ENCODE measurements around the gene PYGB. TPM values are rescaled to one million over a fixed set of nuclear protein-coding genes. Genes with fewer than 3 reads are reported as not detected.
A peak's percentile ranks its signal among the peaks of the same experiment; 100 is the strongest.
"Not testable (repeated sequence)": the region's sequence is repeated elsewhere in the genome, so short reads cannot be mapped to it uniquely, and the experiment has no call there.

Gene PYGB
- total RNA-seq, 1 donor from 2014 or later, result 72.1 TPM

DNA sequence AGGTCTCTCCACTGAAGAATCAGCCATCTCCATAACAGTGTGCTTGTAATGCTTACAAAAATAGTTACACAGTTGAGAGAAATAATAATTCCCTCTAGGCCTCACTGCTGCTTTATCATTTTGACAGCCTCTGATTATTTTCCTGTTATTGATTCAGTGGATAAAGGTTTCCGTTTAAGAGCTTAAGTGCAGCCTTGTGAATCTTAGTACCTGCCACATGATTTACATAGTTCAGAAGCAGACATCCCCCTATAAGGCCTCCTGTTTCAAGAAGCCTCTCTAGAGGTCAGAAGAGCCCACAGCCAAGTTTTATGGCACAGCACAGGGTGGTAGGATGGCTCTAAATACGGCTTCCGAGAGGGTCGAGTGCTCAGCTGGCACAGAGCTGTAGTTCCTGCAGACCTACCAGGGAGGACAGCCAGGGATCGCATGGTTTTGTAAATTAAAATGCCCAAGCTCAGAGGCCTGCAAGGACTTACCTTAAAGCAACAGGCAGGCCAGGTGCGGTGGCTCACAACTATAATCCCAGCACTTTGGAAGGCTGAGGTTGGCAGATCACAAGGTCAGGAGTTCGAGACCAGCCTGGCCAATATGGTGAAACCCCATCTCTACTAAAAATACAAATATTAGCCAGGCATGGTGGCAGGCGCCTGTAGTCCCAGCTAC lies 17.6 kb upstream of the PYGB start:
- DNase-seq, result no peak

DNA sequence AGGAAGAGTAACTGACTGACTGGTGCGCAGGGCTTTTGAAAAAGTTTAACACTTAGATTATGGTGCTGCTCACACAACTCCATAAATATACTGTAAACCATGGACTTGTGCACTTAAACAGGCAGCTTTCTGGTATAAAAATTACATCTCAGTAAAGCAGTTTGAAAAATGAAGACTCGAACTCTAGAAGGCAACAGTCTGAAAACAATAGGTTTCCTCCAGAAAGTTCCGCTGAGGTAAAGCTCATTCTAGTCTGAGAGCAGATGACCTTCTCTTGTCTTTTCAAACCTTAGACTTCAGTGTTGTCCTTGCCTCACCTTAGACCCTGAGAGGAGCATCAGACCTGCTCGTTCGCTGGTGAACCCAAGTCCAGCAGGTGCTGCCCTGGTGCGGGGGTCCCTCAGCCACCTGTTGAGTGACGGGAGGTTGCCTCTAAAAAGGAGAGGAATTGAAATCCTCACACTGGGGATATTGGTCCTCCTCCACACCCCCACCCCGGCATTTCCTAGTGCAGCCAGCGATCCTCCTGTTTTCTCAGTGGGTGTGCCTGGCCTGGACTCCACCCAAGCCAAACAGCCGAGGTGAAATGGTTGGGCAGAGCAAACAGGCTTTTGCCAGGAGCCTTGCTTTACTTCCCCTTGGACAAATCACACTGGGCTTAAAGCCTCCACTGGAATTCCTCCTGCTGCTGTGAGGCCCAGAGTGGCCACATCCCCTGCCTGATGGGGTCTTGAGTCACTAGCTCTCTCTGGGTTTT lies 14.7 kb upstream of the PYGB start:
- no peak for DNase-seq

DNA sequence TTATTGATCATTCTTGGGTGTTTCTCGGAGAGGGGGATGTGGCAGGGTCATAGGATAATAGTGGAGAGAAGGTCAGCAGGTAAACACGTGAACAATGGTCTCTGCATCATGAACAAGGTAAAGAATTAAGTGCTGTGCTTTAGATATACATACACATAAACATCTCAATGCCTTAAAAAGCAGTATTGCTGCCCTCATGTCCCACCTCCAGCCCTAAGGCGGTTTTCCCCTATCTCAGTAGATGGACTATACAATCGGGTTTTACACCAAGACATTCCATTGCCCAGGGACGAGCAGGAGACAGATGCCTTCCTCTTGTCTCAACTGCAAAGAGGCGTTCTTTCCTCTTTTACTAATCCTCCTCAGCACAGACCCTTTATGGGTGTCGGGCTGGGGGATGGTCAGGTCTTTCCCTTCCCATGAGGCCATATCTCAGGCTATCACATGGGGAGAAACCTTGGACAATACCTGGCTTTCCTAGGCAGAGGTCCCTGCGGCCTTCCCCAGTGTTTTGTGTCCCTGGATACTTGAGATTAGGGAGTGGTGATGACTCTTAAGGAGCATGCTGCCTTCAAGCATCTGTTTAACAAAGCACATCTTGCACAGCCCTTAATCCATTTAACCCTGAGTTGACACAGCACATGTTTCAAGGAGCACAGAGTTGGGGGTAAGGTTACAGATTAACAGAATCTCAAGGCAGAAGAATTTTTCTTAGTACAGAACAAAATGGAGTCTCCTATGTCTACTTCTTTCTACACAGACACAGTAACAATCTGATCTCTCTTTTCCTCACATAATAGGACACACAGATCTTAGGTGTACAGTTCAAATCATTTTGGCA lies 13.7 kb upstream of the PYGB start:
- DNase-seq, result not testable (repeated sequence)

DNA sequence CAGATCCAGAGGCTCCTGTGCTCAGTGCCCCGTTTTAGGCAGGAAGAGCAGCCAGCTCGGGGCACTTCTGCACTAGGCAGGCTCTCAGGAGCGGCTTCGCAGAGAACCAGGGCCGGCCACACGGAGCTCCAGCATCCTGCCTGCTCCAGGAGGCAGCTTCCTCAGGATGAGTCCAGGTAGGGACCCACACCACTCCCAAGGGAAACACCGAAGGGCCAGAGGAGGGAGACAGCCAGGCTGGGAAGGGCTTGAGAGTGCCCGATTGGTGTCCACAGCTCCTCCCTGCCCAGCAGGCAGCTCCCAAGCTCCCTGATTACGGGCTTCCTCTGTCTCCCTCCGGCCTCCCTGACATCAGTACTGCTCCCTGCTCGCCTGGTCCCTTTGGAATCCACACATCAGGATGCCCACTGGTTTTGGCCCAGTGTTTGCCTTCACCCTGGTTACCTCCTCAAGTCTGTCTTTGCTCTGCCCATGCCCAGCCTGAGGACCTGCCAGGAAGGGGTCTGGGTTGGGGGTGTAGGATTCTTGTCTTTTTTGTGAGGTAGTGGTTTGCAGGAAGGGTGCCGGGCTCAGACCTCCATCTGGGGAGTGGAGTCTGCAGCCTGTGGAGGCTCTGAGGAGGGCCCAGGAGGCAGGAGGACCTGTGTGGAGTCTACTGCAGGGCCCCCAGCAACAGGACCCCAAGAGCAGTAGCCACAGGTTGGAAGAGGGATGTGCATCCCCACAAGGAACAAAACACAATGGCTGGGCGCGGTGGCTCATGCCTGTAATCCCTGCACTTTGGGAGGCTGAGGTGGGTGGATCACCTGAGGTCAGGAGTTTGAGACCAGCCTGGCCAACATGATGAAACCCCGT lies 11.2 kb upstream of the PYGB start:
- no peak for DNase-seq

DNA sequence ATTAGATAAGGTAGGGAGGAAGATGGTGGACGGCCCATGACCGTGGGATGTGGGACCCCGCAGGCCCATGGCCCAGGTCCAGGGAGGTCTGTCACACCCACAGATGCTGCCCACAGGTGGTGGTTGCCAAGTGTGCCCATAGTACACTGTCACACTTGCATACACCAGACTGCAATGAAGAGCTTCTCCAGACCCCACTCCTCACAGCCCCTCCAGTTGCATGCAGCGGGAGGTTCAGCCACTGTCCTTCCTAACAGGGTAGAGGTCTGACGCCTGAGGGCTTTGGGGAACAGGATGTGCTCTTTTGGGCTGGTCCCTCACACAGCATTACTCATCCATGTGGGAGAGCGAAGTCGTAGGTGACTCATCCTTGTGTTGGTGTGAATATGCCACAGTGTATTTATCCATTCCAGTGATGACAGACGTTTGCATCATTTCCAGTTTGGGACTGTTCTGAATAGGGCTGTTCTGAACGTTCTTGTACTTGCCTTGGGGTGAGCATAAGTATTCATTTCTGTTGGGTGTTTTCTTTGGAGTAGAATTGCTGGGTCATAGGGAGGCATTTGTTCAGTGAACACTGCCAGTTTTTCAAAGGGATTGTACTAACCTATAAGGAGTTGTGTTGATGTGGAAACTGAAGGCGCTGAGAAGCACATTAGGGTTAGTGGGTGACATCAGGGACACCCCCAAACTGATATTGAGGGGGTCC lies 10.1 kb upstream of the PYGB start:
- DNase-seq, result peak; percentile 68

DNA sequence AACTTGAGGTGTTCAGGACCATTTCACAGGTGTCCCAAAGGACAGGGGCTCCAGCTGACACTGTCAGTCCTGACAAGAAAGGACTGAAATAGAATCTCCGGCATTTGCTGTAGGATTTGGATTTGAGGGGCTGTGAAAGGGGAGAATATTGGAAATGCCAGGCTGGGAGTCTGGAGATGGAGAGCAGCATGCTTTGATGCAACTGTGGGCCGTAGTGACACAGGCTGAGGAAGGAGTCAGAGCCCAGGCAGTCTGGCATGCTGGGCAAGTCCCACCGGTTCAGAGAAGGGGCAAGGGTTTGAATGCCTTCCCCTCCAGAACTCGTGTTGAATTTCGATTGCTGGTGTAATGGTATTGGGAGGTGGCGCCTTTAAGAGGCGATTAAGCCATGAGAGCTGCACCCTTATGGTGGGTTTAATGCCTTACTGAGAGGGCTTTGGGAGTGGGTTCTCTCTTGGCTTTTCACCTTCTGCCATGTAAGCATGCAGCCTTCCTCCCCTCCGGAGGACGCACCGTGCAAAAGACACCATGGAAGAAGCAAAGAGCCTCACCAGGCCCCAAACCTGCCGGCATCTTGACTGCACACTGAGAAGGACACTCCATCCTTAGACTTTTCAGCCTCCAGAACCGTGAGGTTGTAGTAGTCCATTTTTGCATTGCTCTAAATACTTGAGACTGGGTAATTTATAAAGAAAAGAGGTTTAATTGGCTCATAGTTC lies 9.4 kb upstream of the PYGB start:
- DNase-seq, result no peak

DNA sequence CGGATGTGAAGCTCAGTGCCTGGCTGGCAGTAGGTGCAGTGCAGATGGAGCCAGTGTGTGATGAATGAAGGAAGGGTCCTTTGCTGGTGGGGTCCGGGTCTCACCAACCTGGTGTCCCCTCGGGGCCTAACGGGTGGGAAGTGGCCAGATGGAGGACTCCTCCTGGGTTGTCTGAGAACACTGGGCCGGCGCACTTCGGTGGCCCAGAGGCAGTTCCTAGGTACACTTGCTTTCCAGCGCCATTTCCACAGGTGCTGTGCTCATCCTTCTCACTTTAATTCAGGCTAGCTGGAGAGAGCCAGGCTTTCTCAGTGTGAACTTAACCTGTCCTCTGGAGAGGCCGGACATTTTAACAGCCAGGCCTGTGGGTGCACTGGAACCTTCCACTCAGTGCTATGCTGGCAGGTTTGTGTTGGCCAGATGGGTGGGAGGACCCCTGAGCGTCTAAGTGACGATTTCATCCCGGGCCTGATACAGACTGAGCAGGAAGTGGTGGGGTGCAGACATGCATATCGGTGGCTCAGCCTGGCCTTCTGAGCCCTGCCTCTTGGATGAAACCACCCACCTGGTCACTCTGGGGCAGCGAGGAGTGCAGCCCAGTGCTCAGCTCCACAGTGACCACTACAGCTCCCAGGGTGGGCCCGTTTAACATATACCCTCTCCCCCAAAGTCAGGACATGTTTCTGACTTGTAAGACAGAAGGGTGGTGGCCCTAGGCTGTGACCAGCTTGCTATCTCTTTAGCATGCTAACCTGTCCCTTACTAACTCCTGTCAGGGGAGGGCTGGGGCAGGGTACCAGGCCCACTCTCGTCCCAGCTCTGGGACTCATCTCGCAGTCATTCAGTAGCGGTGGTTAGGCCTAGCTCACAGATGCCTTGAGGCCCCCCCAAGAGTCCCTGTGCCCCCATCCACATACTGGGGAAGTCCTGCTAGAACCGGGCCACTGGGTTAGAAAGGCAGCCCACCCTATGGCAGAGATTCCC lies 8.2 kb upstream of the PYGB start:
- DNase-seq, result no peak

DNA sequence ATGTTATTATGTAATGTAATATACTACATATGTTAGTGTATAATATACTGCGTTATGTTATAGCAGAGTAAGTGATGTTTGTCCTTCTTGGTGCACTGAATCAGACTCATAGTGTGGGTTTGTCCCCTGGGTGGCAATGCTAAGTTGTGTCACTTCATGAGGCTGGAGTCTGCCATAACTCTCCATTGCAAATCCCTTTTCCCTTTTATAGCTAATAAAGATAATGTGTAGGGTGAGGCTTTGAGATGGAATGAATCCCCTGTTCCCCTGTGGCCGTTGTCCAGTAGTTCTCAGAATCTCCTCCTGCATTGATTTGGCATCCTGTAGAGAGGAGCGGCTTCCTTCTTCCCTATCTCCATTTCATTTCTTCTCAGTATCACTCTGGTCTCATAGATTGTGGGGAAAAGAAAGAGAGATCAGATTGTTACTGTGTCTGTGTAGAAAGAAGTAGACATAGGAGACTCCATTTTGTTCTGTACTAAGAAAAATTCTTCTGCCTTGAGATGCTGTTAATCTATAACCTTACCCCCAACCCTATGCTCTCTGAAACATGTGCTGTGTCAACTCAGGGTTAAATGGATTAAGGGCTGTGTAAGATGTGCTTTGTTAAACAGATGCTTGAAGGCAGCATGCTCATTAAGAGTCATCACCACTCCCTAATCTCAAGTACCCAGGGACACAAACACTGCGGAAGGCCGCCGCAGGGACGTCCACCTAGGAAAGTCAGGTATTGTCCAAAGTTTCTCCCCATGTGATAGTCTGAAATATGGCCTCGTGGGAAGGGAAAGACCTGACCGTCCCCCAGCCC lies 6.8 kb upstream of the PYGB start:
- not testable (repeated sequence) for DNase-seq

DNA sequence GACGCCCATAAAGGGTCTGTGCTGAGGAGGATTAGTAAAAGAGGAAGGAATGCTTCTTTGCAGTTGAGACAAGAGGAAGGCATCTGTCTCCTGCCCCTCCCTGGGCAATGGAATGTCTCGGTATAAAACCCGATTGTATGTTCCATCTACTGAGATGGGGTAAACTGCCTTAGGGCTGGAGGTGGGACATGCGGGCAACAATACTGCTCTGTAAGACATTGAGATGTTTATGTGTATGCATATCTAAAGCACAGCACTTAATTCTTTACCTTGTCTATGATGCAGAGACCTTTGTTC lies 6.3 kb upstream of the PYGB start:
- DNase-seq, result not testable (repeated sequence)

DNA sequence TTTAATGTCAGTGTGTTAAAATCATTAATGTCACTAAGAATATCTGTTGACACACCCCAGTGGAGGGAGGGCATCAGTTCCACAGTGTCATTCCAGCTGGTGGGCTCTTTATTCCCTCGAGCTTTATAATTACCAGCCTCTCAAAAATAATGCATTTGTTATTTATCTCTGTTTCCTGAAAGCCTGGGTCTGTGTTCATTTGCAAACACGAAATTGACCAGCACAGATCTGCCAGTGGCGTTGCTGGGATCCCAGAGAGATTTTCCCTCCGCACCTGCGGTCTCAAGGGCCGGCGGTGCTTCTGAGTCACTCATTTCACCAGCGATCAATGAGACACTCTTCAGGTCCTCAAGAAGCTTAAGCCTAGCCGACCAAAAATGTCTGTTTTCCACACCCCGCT lies 5.7 kb upstream of the PYGB start:
- no peak for DNase-seq

DNA sequence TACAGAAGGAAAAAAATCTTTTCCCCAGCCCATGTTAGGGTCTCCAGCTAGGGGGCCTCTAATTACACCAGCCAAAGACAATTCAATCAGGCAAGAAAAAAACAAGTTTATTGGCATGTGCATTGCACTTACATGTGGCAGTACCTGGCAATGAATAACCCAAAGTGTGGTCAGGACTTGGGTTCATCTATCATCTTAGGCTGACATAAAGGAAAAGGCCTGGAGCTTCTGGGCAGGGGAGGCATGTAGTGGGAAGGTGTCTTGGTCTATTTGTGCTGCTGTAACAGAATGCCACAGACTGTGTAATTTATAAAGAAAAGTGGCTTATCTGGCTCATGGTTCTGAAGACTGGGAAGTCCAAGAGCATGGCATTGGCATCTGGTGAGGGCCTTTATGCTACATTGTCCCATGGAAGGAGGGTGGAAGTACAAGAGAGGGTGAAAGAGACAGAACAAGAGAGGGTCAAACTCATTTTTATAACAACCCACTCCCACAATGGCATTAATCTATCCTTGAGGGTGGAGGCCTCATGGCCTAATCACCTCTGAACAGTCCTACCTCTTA lies 4.4 kb upstream of the PYGB start:
- DNase-seq, result no peak

DNA sequence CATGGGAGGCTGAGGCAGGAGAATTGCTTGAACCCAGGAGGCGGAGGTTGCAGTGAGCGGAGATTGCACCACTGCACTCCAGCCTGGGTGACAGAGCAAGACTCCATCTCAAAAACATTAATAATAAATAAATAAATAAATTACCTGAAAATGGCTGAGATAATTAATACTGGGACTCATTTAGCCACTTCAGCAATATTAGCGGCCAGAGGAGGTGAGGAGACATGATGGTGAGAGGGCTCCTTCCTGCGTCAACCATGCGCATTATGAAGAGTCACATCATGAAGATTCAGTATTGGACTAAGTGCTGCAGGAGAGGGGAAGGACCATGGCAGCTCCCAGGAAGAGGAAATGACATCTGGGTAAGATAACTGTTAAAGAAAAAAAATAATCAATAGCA lies 2.9 kb upstream of the PYGB start:
- DNase-seq, result no peak

DNA sequence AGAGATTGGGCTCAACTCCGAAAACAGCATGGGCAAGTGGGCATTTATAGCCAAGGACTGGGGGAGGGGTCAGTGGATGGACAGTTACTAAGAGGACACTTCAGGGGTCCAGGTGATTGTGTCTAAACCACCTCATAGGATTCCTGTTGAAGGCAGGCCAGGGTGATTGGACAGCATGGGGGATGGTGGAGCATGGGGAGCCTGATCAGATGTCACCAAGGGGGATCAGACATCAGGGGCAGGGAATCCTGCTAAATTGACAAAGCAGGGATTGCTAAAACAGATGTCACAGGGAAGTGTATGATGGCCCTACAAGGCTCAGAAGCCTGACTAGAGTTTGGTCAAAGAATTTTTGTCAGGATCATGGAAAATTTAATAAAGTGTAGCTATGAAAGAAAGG lies 2.4 kb upstream of the PYGB start:
- DNase-seq, result no peak

DNA sequence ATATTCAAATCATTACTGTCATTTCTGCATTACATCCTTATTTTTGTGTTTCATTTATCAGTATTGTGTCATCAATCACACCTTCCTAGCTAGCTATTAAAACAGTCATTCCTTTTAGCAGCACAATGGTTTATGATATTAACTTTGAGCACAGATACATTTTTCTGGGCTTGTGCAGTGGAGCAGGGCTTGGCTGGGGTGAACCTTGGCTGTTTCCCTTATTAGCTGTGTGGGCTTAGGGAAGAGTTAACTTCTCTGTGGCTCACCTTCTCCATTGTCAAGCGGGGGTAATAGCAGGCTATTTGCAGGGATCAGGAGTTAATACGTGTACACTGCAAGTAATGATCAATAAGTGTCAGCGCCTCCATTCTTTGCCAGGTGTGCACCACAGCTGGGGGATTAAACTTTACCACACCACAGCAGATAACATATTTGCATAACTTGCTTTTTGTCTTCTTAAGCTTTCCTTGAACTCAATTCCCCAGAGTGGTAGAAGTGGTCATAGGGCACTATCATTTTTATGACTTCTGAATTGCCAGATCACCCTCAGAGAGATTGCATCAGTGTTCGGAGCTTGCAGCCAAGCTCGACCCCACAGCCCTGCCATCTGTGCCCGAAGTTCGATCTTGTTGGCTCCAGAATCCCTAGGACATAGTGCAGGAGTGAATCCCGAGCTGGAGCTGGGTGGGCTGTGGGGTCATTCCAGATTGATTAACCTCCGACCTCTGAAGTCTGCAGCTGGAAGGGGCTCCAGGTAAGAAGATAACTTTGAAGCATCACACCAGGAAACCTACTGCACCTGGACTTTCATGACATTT lies 1.5 kb upstream of the PYGB start:
- no peak for DNase-seq

DNA sequence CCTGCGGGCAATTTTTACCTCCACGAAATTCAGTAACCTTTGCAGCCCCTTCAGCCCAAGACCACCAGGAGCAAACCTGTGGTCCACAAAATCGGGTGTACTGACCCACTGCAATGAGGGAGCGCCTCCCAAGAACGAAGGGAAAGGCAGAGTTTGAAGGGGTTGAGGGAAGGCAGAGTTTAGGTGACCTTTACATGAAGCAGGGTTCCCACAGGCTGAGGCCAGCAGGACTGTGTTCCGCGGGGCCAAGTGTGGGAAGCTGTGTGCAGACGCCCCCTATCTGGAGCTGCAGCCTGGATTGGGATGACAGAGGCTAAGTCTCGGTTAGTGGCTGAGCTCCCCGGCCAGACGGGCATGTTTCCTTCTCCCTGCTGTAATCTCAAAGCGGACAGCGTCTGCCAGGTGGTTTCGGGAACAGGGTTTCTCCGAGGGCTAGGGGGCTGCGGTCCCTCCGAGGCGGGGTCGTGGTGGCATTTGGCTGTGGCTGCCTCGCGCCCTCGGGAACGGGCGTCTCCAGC lies 826 bp upstream of the PYGB start:
- DNase-seq, result peak; percentile 55

DNA sequence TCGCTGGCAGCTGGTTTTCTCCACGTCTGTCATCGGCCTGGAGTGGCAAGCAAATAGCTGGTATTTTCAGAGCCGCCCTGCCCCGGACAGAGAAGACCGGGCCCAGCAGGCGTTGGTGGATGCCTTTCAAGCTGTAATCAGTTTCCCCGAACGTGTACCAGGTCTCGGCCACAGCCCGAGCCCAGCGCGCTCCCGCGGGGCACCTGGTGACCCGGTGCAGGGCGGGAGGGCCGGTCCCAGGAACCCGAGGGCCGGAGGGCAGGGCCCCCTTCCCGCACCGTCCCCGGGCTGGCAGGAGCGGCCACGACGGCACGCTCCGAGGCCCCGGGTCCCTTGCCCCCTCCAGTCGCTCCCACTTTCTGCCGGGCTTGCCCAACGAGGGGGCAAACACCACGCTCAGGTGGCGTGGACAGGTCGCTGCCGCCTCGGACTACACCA lies 348 bp upstream of the PYGB start:
- DNase-seq, result no peak

DNA sequence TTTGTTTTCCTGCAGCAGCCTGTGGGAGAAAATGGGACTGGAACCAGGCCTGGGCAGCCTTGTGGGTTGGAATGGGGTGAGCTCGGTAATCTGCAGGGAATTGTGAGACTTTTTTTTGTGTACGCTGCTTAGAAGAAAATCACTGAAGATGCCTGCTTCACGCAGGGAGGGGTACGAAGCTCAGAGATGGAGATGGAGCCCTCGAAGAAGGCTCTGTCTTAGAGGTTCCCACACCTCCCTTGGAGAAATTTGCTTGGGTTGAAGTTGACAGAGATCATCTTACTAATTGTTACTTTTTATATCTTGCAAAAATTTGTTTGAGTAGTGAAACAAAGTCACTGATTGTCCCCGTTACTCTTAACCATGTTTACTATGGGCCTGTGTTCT lies 894 bp downstream of the PYGB start:
- DNase-seq, result no peak

Data from occipital lobe (tissue), 2 donors.